IMR-90 (cell line): ENCODE data around the gene TBC1D22A. TPM values are rescaled to one million over a fixed set of nuclear protein-coding genes. Genes with fewer than 3 reads are reported as not detected.
A peak's percentile ranks its signal among the peaks of the same experiment; 100 is the strongest.

ENCODE experiments used
- ATAC-seq: fragments of 200-7000 bp; cut with Tn5 transposase; 2 replicates; pipeline ENCODE4 v1.9.1; 2020; ENCODE audit warnings: low read depth, mild to moderate bottlenecking, moderate library complexity
- BruUV-seq: library from RNA; stranded (reverse); fragments of 400-500 nt; replicated peaks from 2 replicates; lab custom pipeline; 2021; lab: Mats Ljungman, UMichigan
- CTCF ChIA-PET: fragments of 300-600 bp; formaldehyde crosslinking; extraction: SDS; loops from one replicate; lab custom pipeline; 2021; ENCODE audit warnings: antibody characterized with exemption; lab: Yijun Ruan, JAX
- POLR2A ChIA-PET: fragments of 300-600 bp; sonication (Branson Sonifier 250); formaldehyde crosslinking; loops from one replicate; lab custom pipeline; 2022; ENCODE audit warnings: antibody characterized with exemption; ENCODE audit not compliant: unreplicated experiment; lab: Charles Lee
- DNase-seq: peaks from one replicate; pipeline ENCODE4 v3.0.0; 2013
- H2AFZ ChIP-seq: replicated peaks from 2 replicates; pipeline ENCODE3; 2013; ENCODE audit warnings: low read length, mild to moderate bottlenecking; ENCODE audit not compliant: poor library complexity
- H2AK5ac ChIP-seq: 2 replicates; pipeline ENCODE4 v1.6.1; 2013; ENCODE audit warnings: low read depth, low read length, inconsistent platforms
- H2AK9ac ChIP-seq: replicated peaks from 2 replicates; pipeline ENCODE3; 2013; ENCODE audit warnings: mild to moderate bottlenecking, low read depth, low read length, moderate library complexity; ENCODE audit not compliant: poor library complexity
- H2BK120ac ChIP-seq: 2 replicates; pipeline ENCODE4 v1.6.1; 2013; ENCODE audit warnings: low read depth, low read length, inconsistent platforms
- H2BK15ac ChIP-seq: 3 replicates; pipeline ENCODE4 v1.6.1; 2013; ENCODE audit warnings: low read depth, low read length, inconsistent platforms
- H2BK20ac ChIP-seq: 2 replicates; pipeline ENCODE4 v1.6.1; 2013; ENCODE audit warnings: low read depth, mild to moderate bottlenecking, inconsistent platforms, low read length, moderate library complexity
- H2BK5ac ChIP-seq: 2 replicates; pipeline ENCODE4 v1.6.1; 2013; ENCODE audit warnings: mild to moderate bottlenecking, low read depth, low read length, inconsistent platforms; ENCODE audit not compliant: poor library complexity, severe bottlenecking
- H3K14ac ChIP-seq: replicated peaks from 2 replicates; pipeline ENCODE4 v1.6.1; 2013; ENCODE audit warnings: low read depth, low read length, inconsistent platforms
- H3K18ac ChIP-seq: 2 replicates; pipeline ENCODE4 v1.6.1; 2013; ENCODE audit warnings: low read depth, low read length, control low read depth
- H3K23ac ChIP-seq: 2 replicates; pipeline ENCODE4 v1.6.1; 2013; ENCODE audit warnings: low read depth, low read length, inconsistent platforms
- H3K27ac ChIP-seq: 2 replicates; pipeline ENCODE4 v1.5.1; 2013; ENCODE audit warnings: mild to moderate bottlenecking, control low read depth, low read length; ENCODE audit not compliant: insufficient read depth
- H3K27me3 ChIP-seq: 2 replicates; pipeline ENCODE4 v1.6.1; 2013; ENCODE audit warnings: low read length; ENCODE audit not compliant: control insufficient read depth, insufficient read depth
- H3K36me3 ChIP-seq: 2 replicates; pipeline ENCODE4 v1.6.1; 2013; ENCODE audit warnings: low read length, mixed read lengths; ENCODE audit not compliant: control insufficient read depth, insufficient read depth
- H3K4ac ChIP-seq: 2 replicates; pipeline ENCODE4 v1.6.1; 2013; ENCODE audit warnings: low read depth, low read length, inconsistent platforms
- H3K4me1 ChIP-seq: 2 replicates; pipeline ENCODE4 v1.6.1; 2013; ENCODE audit warnings: low read length, mixed read lengths; ENCODE audit not compliant: control insufficient read depth, insufficient read depth
- H3K4me2 ChIP-seq: 2 replicates; pipeline ENCODE4 v1.6.1; 2013; ENCODE audit warnings: low read depth, mild to moderate bottlenecking, control low read depth, low read length, moderate library complexity
- H3K4me3 ChIP-seq: 2 replicates; pipeline ENCODE4 v1.5.1; 2013; ENCODE audit warnings: low read depth, mild to moderate bottlenecking, control low read depth, low read length, moderate library complexity; ENCODE audit not compliant: insufficient read depth
- H3K56ac ChIP-seq: 2 replicates; pipeline ENCODE4 v1.6.1; 2013; ENCODE audit warnings: low read length, inconsistent platforms; ENCODE audit not compliant: insufficient read depth; ENCODE audit errors: extremely low read depth
- H3K79me1 ChIP-seq, 2 experiments: 2 replicates each; pipeline ENCODE4 v1.6.1; 2013; ENCODE audit warnings: low read length in 2 of 2, inconsistent platforms in 1 of 2, low read depth in 1 of 2
- H3K9ac ChIP-seq: 2 replicates; pipeline ENCODE4 v1.6.1; 2013; ENCODE audit warnings: low read depth, low read length, control low read depth
- H3K9me1 ChIP-seq: 2 replicates; pipeline ENCODE4 v1.6.1; 2013; ENCODE audit warnings: low read length, inconsistent platforms; ENCODE audit not compliant: insufficient read depth
- H3K9me3 ChIP-seq: 2 replicates; pipeline ENCODE4 v1.6.1; 2013; ENCODE audit warnings: low read length; ENCODE audit not compliant: control insufficient read depth, insufficient read depth
- H4K20me1 ChIP-seq: 2 replicates; pipeline ENCODE4 v1.6.1; 2013; ENCODE audit warnings: low read length, inconsistent platforms; ENCODE audit not compliant: insufficient read depth
- H4K5ac ChIP-seq: 2 replicates; pipeline ENCODE4 v1.6.1; 2013; ENCODE audit warnings: mild to moderate bottlenecking, low read depth, low read length, control low read depth
- H4K8ac ChIP-seq, 2 experiments: 2 replicates each; pipeline ENCODE4 v1.6.1; 2013; ENCODE audit warnings: low read depth in 2 of 2, low read length in 2 of 2, control low read depth in 1 of 2, inconsistent platforms in 1 of 2
- H4K91ac ChIP-seq: 2 replicates; pipeline ENCODE4 v1.6.1; 2013; ENCODE audit warnings: low read depth, low read length, inconsistent platforms; ENCODE audit not compliant: insufficient read depth
- CEBPB ChIP-seq: IDR thresholded peaks from 2 replicates; pipeline ENCODE4 v1.6.1; 2012; ENCODE audit warnings: low read depth, low read length, improper control_type of control experiment
- CHD1 ChIP-seq: IDR thresholded peaks from 2 replicates; pipeline ENCODE4 v1.6.1; 2012; ENCODE audit warnings: low read depth, low read length, improper control_type of control experiment
- FOS ChIP-seq: fragments of 150-350 bp; IDR thresholded peaks from 2 replicates; pipeline ENCODE4 v1.6.1; 2016; ENCODE audit warnings: low read depth, low read length
- MAFK ChIP-seq: IDR thresholded peaks from 2 replicates; pipeline ENCODE4 v1.6.1; 2012; ENCODE audit warnings: low read depth, low read length, improper control_type of control experiment
- MXI1 ChIP-seq: IDR thresholded peaks from 2 replicates; pipeline ENCODE4 v1.6.1; 2012; ENCODE audit warnings: low read depth, mild to moderate bottlenecking, low read length, moderate library complexity, borderline replicate concordance
- RAD21 ChIP-seq: IDR thresholded peaks from 2 replicates; pipeline ENCODE4 v1.6.1; 2012; ENCODE audit warnings: low read length, improper control_type of control experiment
- WGBS, 2 experiments: methylation state at CpG; one replicate each; pipeline versions ENCODE4 v1.1.5 to v1.1.7; 2013; ENCODE audit warnings: missing lambda C conversion rate in 2 of 2; ENCODE audit not compliant: insufficient read length in 1 of 2; ENCODE audit errors: extremely low coverage in 2 of 2; 5-methylcytosine and 5-hydroxymethylcytosine counted together
- dilution Hi-C: fragments of 300-500 bp; cut with HindIII; formaldehyde crosslinking; loops from one replicate; pipeline ENCODE4 v1.14.3; 2018; ENCODE audit warnings: low sequenced_read_pairs; ENCODE audit not compliant: unreplicated experiment
- in situ Hi-C: fragments of 300-500 bp; cut with MboI; formaldehyde crosslinking; loops from 3 replicates; pipeline ENCODE4 v1.14.3; 2019; ENCODE audit warnings: low sequenced_read_pairs, inconsistent platforms, mixed read lengths
- intact Hi-C: fragments of 100-400 bp; cut with micrococcal nuclease; formaldehyde crosslinking; loops from 2 replicates; pipeline ENCODE4 v1.10.0; 2022
- polyA plus RNA-seq, 3 experiments: library from polyadenylated mRNA; depleted of rRNA; stranded (reverse); fragments of >200 nt; gene quantifications; 2 replicates each; pipeline ENCODE4 v1.2.3, GENCODE V29; 2012; ENCODE audit warnings: low replicate concordance in 1 of 3
- total RNA-seq: library from RNA; depleted of rRNA; stranded (reverse); fragments of >200 nt; gene quantifications from 2 replicates; pipeline ENCODE4 v1.2.3, GENCODE V29; 2012

The TBC1D22A gene
- total and polyA plus RNA-seq, 2 of the 4 experiments (the other 2 are of a cell fraction): 9.0 to 16.7 TPM

DNA sequence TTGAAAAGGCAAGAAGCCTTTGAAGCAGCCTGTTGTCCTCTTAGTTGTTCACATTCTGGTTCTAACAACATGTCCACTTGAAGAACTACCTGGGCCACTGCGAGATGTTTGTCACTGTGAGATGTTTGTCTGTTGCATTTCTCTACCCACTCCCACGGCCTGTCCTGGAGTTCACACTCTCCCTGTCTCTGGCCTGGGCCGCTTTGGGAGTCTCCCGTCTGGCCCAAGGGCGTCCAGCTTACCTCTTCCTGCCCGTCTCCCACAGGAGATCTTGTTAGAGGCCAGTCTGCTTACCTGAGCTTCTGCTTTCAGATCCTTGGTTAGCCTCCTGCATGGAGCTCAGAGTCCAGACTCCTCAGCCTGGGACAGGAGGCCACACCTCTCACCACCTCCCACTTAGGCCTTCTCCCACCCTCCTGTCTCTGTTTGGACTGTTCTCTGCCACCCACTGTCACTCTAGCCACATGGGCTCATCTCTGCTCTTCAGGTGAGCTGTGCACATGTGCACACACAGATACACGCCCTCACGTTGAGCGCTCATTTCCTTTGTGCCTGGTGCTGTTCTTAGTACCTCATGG lies 66.0 kb downstream of the TBC1D22A start (continued):
- no peak for TF ChIP-seq RAD21

DNA sequence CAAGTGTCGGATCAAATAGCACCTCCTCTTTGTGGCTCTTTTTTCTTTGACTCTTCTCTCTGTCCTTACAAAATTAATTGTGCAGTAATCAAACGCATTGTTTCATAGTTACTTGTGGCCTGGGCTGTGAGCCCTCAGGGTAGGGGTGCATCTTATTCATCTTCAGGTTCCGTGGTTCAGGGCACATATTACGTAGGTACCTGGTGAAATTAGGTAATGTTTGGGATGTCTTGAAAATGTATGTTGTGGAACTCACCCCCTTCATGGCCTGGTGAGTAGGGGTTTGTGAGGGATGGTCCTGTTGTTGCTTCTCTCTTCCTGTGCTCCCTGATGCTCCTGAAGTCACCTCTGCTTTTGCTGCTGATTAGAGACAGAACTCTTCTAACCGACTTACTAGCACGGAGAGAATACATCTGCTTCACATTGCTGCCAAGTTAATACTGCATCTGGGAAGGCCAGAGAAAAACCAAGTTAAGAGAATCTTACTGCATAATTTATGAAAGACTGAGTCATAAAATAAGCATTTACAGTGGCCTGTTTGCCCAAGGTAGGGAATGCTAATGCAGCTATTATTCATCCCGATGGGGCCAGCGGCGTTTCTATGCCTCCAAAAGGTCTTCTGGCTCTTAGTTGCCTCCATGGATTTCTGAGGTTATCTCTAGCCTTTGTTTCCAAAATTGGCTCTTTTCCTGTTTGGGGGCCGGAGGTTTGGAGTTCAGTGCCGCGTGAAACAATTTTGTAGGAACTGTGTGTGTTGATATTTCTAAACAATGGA lies 66.9 kb downstream of the TBC1D22A start:
- Histone ChIP-seq H3K4me2 (peak overlapping the region; percentile 43), H2AFZ (peak overlapping the region; percentile 63), H3K36me3 (no peaks in the 10 kb centered on the region), H3K9ac (peak overlapping the region; percentile 19; the same call in 1 of the 2 replicates), H3K27me3 (no peaks in the 10 kb centered on the region), H2BK15ac (peak overlapping the region; percentile 28; the same call in 1 of the 3 replicates), H4K5ac (no peak overlapping the region; the same call in 1 of the 2 replicates), H3K4ac (peak overlapping the region; percentile 93), H3K4me3 (no peak overlapping the region), H3K79me1 (peaks cover 47 to 73% of the 10 kb centered on the region in 2 experiments), H3K9me3 (no peaks in the 10 kb centered on the region), H3K14ac (peak overlapping the region; percentile 85), H3K9me1 (peaks cover 35% of the 10 kb centered on the region), H3K56ac (peak overlapping the region; percentile 62), H4K91ac (peak overlapping the region; percentile 82), H2BK120ac (peak overlapping the region; percentile 80), H2BK20ac (peak overlapping the region; percentile 83; the same call in 1 of the 2 replicates), H4K8ac (peak overlapping the region; percentile 56 to 81), H3K23ac (peak overlapping the region; percentile 67), H3K4me1 (peaks cover 26% of the 10 kb centered on the region), H2BK5ac (peak overlapping the region; percentile 75), H4K20me1 (peaks cover 26% of the 10 kb centered on the region; the same call in 1 of the 2 replicates), H3K18ac (peak overlapping the region; percentile 56), H2AK5ac (peak overlapping the region; percentile 83), H3K27ac (peak overlapping the region; percentile 83), H2AK9ac (no peak overlapping the region)
- DNase-seq (peak; percentile 94), ATAC-seq (peak; percentile 82)
- intact Hi-C loops: no loop called here
- dilution Hi-C loops: no loop called here
- in situ Hi-C loops: no loop called here
- TF ChIP-seq MXI1: no peak
- peak; percentile 27; the same call in 1 of the 2 replicates for TF ChIP-seq CEBPB
- TF ChIP-seq MAFK: peak; percentile 72
- TF ChIP-seq CHD1: no peak
- peak; percentile 76 for TF ChIP-seq FOS
- no TSS peak for BruUV-seq
- WGBS, 2 experiments: no CpG with 5 or more reads among the region's 12 CpGs
- CTCF ChIA-PET: interaction anchor here (1.0 kb wide), 1 partner anchor 13 kb away, joined by 5 read pairs; no protein-coding TSS in a partner anchor
- POLR2A ChIA-PET: no interaction called here
